Stimulated activated naive B cell treated with anti-CD40 and anti-IgM and Interleukin-4, amounts not matched to agents 10 μg/mL and 1 μg/mL and 100 μg/mL, for 72 hours (primary cell): ENCODE measurements around the gene VAT1L.
"Not testable (repeated sequence)": the region's sequence is repeated elsewhere in the genome, so short reads cannot be mapped to it uniquely, and the experiment has no call there.

Source experiments
- ATAC-seq, 2 donors: fragments of 150-1000 bp; cut with Tn5 transposase; replicated peaks; 2 replicates each; pipeline ENCODE4 v1.10.0; 2021; ENCODE audit warnings: moderate library complexity in 1 of 2
- DNase-seq: peaks from one replicate; pipeline ENCODE4 v3.0.0; 2021
- H3K27ac Mint-ChIP-seq: one replicate; pipeline ENCODE4 v1.8.0; 2022; ENCODE audit warnings: mild to moderate bottlenecking, mixed read lengths
- H3K27me3 Mint-ChIP-seq, 2 donors: one replicate each; pipeline ENCODE4 v1.8.0; 2022; ENCODE audit warnings: mixed read lengths in 2 of 2
- H3K36me3 Mint-ChIP-seq, 2 donors: one replicate each; pipeline ENCODE4 v1.8.0; 2022; ENCODE audit warnings: mixed read lengths in 2 of 2, mild to moderate bottlenecking in 1 of 2
- H3K4me1 Mint-ChIP-seq, 2 donors: one replicate each; pipeline ENCODE4 v1.8.0; 2022; ENCODE audit warnings: mixed read lengths in 2 of 2, mild to moderate bottlenecking in 1 of 2
- H3K4me3 Mint-ChIP-seq, 2 donors: one replicate each; pipeline ENCODE4 v1.8.0; 2022; ENCODE audit warnings: mild to moderate bottlenecking in 2 of 2, mixed read lengths in 2 of 2, moderate library complexity in 1 of 2
- H3K9me3 Mint-ChIP-seq, 2 donors: one replicate each; pipeline ENCODE4 v1.8.0; 2022; ENCODE audit warnings: mixed read lengths in 2 of 2, mild to moderate bottlenecking in 1 of 2

Gene VAT1L

GRCh38 chr16:77967054-77967904 lies 178.9 kb downstream of the VAT1L start:
- Mint-ChIP-seq H3K27me3 (peaks cover 0 to 12% of the 10 kb centered on the region in 2 donors), H3K36me3 (no peaks in the 10 kb centered on the region), H3K27ac (no peak overlapping the region), H3K4me1 (peaks cover 4 to 5% of the 10 kb centered on the region in 2 donors), H3K9me3 (no peaks in the 10 kb centered on the region), H3K4me3 (no peak overlapping the region)
- no peak for DNase-seq
- no peak for ATAC-seq

- Mint-ChIP-seq H3K36me3 (no peaks in the 10 kb centered on the region), H3K27me3 (peaks cover 0 to 8% of the 10 kb centered on the region in 2 donors), H3K4me1 (peaks cover 4 to 5% of the 10 kb centered on the region in 2 donors), H3K27ac (no peak overlapping the region), H3K9me3 (no peaks in the 10 kb centered on the region), H3K4me3 (no peak overlapping the region)
- ATAC-seq, result no peak
- DNase-seq, result no peak
Observed at GRCh38 chr16:77969861-77970260, 181.5 kb downstream of the VAT1L start.

DNA sequence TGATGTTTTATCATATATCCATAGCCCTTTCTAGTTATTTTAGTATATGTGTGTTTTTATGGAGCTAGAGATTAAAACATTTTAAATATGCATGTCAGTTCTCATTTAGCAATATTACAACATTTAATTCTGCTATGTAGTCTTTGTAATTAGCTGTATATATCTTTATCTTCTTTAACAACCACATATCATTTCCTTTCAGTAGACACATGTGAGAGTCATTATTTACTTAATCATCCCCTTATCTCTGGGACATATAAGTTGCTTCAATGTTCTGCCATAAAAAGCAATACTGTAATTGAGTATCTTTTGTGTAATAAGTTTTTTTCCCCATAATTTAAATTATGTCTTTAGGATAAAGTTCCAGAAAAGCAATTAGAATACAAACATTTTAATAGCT lies 182.0 kb downstream of the VAT1L start:
- Mint-ChIP-seq H3K36me3 (no peaks in the 10 kb centered on the region), H3K9me3 (no peaks in the 10 kb centered on the region), H3K27me3 (peaks cover 0 to 10% of the 10 kb centered on the region in 2 donors), H3K27ac (no peak overlapping the region), H3K4me1 (peaks cover 4 to 5% of the 10 kb centered on the region in 2 donors), H3K4me3 (no peak overlapping the region)
- ATAC-seq, result no peak
- DNase-seq, result no peak

- ATAC-seq (peak; percentile 88), DNase-seq (peak; percentile 40)
- H3K27me3 Mint-ChIP-seq, result peaks cover 0 to 10% of the 10 kb centered on the region in 2 donors
- peaks cover 4 to 5% of the 10 kb centered on the region in 2 donors for H3K4me1 Mint-ChIP-seq
- no peaks in the 10 kb centered on the region for H3K9me3 Mint-ChIP-seq
- H3K36me3 Mint-ChIP-seq, result no peaks in the 10 kb centered on the region
- no peak overlapping the region for H3K4me3 Mint-ChIP-seq
- no peak overlapping the region for H3K27ac Mint-ChIP-seq
Observed at GRCh38 chr16:77971306-77972061, 183.1 kb downstream of the VAT1L start.

DNA sequence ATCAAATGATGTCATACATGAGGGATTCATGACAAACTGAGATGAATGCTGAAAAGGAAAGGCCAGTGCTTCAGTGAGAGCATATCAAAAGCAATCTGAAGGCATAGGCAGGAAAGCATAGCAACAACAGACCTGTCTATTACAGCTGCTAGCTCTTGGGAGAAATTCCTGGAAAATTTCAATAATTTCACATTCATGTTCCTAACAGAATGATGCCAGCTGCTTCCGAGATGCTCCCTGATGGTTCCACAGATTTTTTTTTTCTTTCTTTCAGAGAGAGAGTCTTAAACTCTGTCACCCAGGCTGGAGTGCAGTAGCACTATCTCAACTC lies 183.7 kb downstream of the VAT1L start:
- no peak for ATAC-seq
- peaks cover 0 to 10% of the 10 kb centered on the region in 2 donors for H3K27me3 Mint-ChIP-seq
- H3K9me3 Mint-ChIP-seq, result no peaks in the 10 kb centered on the region
- H3K4me3 Mint-ChIP-seq, result no peak overlapping the region
- no peak overlapping the region for H3K27ac Mint-ChIP-seq
- H3K4me1 Mint-ChIP-seq, result peaks cover 4 to 5% of the 10 kb centered on the region in 2 donors
- DNase-seq, result no peak
- H3K36me3 Mint-ChIP-seq, result no peaks in the 10 kb centered on the region

DNA sequence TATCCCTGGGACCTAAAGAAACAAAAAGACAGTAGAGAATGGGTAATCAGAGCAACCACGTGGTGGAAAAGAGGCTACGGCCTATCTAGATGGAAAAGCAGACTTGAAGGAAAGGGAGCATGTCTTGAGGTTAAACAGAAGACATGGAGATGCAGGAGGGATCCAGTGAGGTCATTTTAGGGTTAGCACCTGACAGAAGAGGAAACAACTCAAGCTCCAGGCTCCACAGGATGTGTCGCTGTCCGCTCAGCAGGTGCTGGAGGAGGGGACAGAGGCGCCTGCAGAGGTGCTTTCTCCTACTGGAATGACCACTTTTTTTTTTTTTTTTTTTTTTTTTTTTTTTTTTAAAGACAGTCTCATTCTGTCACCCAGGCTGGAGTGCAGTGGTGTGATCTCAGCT lies 186.5 kb downstream of the VAT1L start:
- Mint-ChIP-seq H3K36me3 (no peaks in the 10 kb centered on the region), H3K4me1 (peaks cover 4 to 5% of the 10 kb centered on the region in 2 donors), H3K27ac (no peak overlapping the region), H3K4me3 (no peak overlapping the region), H3K27me3 (peaks cover 0 to 10% of the 10 kb centered on the region in 2 donors), H3K9me3 (no peaks in the 10 kb centered on the region)
- DNase-seq (no peak), ATAC-seq (no peak)

DNA sequence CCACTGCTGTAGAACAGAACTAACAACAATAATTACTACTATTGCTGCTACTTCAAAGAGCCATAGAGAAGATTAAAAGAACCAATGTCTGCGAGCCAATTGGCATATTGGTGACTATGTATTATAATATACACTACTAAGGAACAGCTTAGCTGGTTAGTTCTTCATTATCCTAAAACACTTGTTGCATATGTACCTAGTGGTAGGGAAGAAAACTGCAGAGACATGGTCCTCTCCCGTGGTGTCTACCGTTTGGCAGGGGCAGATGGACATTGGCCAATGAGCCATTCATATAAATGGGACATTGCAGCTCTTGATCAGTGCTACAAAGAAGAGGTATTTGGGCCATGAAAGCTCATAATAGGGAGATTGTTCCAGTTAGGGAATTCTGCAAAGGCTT lies 187.6 kb downstream of the VAT1L start:
- Mint-ChIP-seq H3K27ac (no peak overlapping the region), H3K9me3 (no peaks in the 10 kb centered on the region), H3K4me1 (peaks cover 4 to 5% of the 10 kb centered on the region in 2 donors), H3K27me3 (peaks cover 0 to 10% of the 10 kb centered on the region in 2 donors), H3K36me3 (no peaks in the 10 kb centered on the region), H3K4me3 (no peak overlapping the region)
- ATAC-seq (no peak), DNase-seq (no peak)

- no peaks in the 10 kb centered on the region for H3K4me1 Mint-ChIP-seq
- H3K36me3 Mint-ChIP-seq, result no peaks in the 10 kb centered on the region
- DNase-seq (no peak), ATAC-seq (no peak)
- no peak overlapping the region for H3K4me3 Mint-ChIP-seq
- no peaks in the 10 kb centered on the region for H3K9me3 Mint-ChIP-seq
- H3K27me3 Mint-ChIP-seq, result peaks cover 0 to 4% of the 10 kb centered on the region in 2 donors
- H3K27ac Mint-ChIP-seq, result no peak overlapping the region
Observed at GRCh38 chr16:77977339-77977738, 189.0 kb downstream of the VAT1L start.

DNA sequence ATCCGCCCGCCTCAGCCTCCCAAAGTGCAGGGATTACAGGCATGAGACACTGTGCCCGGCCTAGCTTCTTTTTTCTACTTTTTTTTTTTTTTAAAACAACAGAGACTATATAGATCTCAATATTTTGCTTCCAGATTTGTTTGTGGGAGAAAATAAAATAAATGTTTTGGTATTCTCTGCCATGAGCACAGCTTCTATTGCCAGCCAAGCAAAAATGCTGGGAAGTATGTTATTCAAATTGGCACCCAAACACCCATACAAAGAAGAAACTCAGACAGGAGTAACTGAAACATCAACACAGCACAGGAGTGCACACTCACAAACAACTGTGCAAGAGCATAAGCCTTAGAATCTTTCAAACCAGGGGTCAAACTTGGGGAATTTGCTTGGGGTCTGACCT lies 196.7 kb downstream of the VAT1L start:
- peaks cover 0 to 6% of the 10 kb centered on the region in 2 donors for H3K27me3 Mint-ChIP-seq
- H3K36me3 Mint-ChIP-seq, result no peaks in the 10 kb centered on the region
- H3K4me3 Mint-ChIP-seq, result no peak overlapping the region
- no peaks in the 10 kb centered on the region for H3K4me1 Mint-ChIP-seq
- no peaks in the 10 kb centered on the region for H3K9me3 Mint-ChIP-seq
- no peak overlapping the region for H3K27ac Mint-ChIP-seq
- no peak for DNase-seq
- no peak for ATAC-seq

GRCh38 chr16:77986011-77986740 lies 197.8 kb downstream of the VAT1L start:
- H3K4me3 Mint-ChIP-seq, result no peak overlapping the region
- no peaks in the 10 kb centered on the region for H3K36me3 Mint-ChIP-seq
- H3K27me3 Mint-ChIP-seq, result peaks cover 0 to 6% of the 10 kb centered on the region in 2 donors
- H3K27ac Mint-ChIP-seq, result no peak overlapping the region
- ATAC-seq (no peak), DNase-seq (no peak)
- H3K9me3 Mint-ChIP-seq, result no peaks in the 10 kb centered on the region
- H3K4me1 Mint-ChIP-seq, result no peaks in the 10 kb centered on the region

DNA sequence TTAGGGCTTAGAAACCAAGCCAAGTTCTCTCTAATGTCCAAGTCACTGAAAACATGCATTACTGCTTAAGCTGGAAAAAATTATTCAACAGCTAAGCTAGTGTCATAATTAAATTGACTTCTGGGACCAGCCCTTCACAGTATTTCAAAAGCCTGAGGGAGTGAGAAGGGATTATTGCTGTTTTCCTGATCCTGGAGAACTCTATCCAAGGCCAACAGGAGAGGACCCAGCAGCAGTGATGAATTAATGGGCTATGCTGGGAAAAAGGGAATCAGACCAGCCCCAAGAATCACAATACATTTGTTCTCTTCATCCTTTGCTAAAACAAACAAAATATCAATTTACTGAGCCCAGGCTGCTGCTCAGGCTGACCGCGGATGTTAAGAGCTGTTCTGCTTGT lies 199.4 kb downstream of the VAT1L start:
- ATAC-seq, result no peak

DNA sequence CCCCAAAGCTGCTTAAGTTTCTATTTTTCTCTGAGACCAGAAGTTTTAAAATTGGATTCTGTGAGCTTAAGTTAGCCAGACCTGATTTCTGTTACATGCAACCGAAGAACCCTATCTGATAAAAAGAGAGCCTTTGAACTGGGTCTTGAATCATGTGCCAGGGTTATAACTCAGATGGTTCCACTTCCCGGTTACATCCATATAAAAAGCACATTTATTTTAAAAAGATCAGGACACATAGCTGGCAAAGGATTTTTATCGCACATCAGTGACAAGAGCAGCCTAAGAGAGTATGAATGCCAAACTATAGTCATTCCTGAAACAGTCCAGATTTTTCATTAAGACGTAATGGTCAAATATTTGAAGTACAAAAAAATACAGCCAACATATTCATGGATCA lies 201.5 kb downstream of the VAT1L start:
- H3K9me3 Mint-ChIP-seq, result no peaks in the 10 kb centered on the region
- no peak for DNase-seq
- ATAC-seq, result no peak
- no peak overlapping the region for H3K27ac Mint-ChIP-seq
- no peaks in the 10 kb centered on the region for H3K36me3 Mint-ChIP-seq
- H3K27me3 Mint-ChIP-seq, result peaks cover 0 to 18% of the 10 kb centered on the region in 2 donors
- H3K4me1 Mint-ChIP-seq, result no peaks in the 10 kb centered on the region
- H3K4me3 Mint-ChIP-seq, result no peak overlapping the region

More for the DNA sequence above, 199.4 kb downstream of the VAT1L start:
- Mint-ChIP-seq H3K36me3 (no peaks in the 10 kb centered on the region), H3K27ac (no peak overlapping the region), H3K9me3 (no peaks in the 10 kb centered on the region), H3K27me3 (peaks cover 0 to 13% of the 10 kb centered on the region in 2 donors), H3K4me1 (no peaks in the 10 kb centered on the region), H3K4me3 (no peak overlapping the region)
- no peak for DNase-seq

DNA sequence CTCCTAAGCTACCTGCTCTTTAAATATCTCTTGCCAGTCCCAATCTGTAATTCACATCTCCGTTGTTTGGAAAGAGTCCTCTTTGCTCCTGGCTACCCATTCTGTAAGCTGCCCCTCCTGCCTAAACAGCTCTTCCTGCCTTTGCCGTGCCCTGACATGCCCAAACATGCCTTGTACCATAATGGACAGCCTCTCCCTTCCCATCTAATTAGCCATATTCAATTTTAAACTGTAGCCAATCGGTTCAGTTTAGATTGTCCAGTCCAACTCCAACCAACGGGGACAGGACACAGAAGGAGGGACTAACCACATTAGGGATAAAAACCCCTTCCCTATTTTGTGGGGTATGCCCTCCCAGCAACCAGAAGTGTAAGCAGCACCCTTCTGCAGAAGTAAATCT lies 203.3 kb downstream of the VAT1L start:
- ATAC-seq, result no peak
- H3K27ac Mint-ChIP-seq, result no peak overlapping the region
- no peak for DNase-seq
- peaks cover 0 to 2% of the 10 kb centered on the region in 2 donors for H3K36me3 Mint-ChIP-seq
- no peaks in the 10 kb centered on the region for H3K4me1 Mint-ChIP-seq
- H3K9me3 Mint-ChIP-seq, result peaks cover 8% of the 10 kb centered on the region in 2 donors
- H3K4me3 Mint-ChIP-seq, result no peak overlapping the region
- peaks cover 0 to 18% of the 10 kb centered on the region in 2 donors for H3K27me3 Mint-ChIP-seq

- Mint-ChIP-seq H3K27me3 (peaks cover 0 to 18% of the 10 kb centered on the region in 2 donors), H3K9me3 (peaks cover 8 to 11% of the 10 kb centered on the region in 2 donors)
- H3K36me3 Mint-ChIP-seq, ATAC-seq, H3K4me1 Mint-ChIP-seq, H3K4me3 Mint-ChIP-seq, DNase-seq, H3K27ac Mint-ChIP-seq: not testable (repeated sequence)
Observed at GRCh38 chr16:77992381-77992780, 204.0 kb downstream of the VAT1L start.
